ENCODE results near the gene HEATR1.

Gene HEATR1

GRCh38 chr1:236545621-236546169, 58.6 kb downstream of the HEATR1 start:
- H3K4me1 ChIP-seq (ENCODE audit: insufficient read depth, low read length), result no peaks in the 10 kb centered on the region
- H2AFZ ChIP-seq (ENCODE audit: low read depth, low read length), result no peak overlapping the region
- H3K4me3 ChIP-seq (ENCODE audit: low read length), result no peak overlapping the region
- H3K36me3 ChIP-seq (ENCODE audit: insufficient read depth, low read length), result peaks cover 76% of the 10 kb centered on the region
- no peaks in the 10 kb centered on the region for H3K9me3 ChIP-seq (ENCODE audit: low read length)
- no peaks in the 10 kb centered on the region for H3K27me3 ChIP-seq (ENCODE audit: insufficient read depth, low read length)

- Histone ChIP-seq H3K27me3 (ENCODE audit: insufficient read depth, low read length) (no peaks in the 10 kb centered on the region), H3K4me3 (ENCODE audit: low read length) (no peak overlapping the region), H3K4me1 (ENCODE audit: insufficient read depth, low read length) (no peaks in the 10 kb centered on the region), H3K9me3 (ENCODE audit: low read length) (no peaks in the 10 kb centered on the region), H3K36me3 (ENCODE audit: insufficient read depth, low read length) (peaks cover 52% of the 10 kb centered on the region), H2AFZ (ENCODE audit: low read depth, low read length) (no peak overlapping the region)
Observed at GRCh38 chr1:236543065-236543669, 61.1 kb downstream of the HEATR1 start.

- H3K4me1 ChIP-seq (ENCODE audit: insufficient read depth, low read length), result no peaks in the 10 kb centered on the region
- H3K36me3 ChIP-seq (ENCODE audit: insufficient read depth, low read length), result peaks cover 39% of the 10 kb centered on the region
- no peak overlapping the region for H2AFZ ChIP-seq (ENCODE audit: low read depth, low read length)
- H3K27me3 ChIP-seq (ENCODE audit: insufficient read depth, low read length), result no peaks in the 10 kb centered on the region
- H3K9me3 ChIP-seq (ENCODE audit: low read length), result no peaks in the 10 kb centered on the region
- no peak overlapping the region for H3K4me3 ChIP-seq (ENCODE audit: low read length)
Observed at GRCh38 chr1:236541710-236542109, 62.6 kb downstream of the HEATR1 start.

GRCh38 chr1:236540813-236541465, 63.4 kb downstream of the HEATR1 start:
- no peaks in the 10 kb centered on the region for H3K9me3 ChIP-seq (ENCODE audit: low read length)
- no peaks in the 10 kb centered on the region for H3K4me1 ChIP-seq (ENCODE audit: insufficient read depth, low read length)
- peaks cover 31% of the 10 kb centered on the region for H3K36me3 ChIP-seq (ENCODE audit: insufficient read depth, low read length)
- no peak overlapping the region for H2AFZ ChIP-seq (ENCODE audit: low read depth, low read length)
- H3K27me3 ChIP-seq (ENCODE audit: insufficient read depth, low read length), result no peaks in the 10 kb centered on the region
- no peak overlapping the region for H3K4me3 ChIP-seq (ENCODE audit: low read length)

- H3K9me3 ChIP-seq (ENCODE audit: low read length), result no peaks in the 10 kb centered on the region
- no peaks in the 10 kb centered on the region for H3K4me1 ChIP-seq (ENCODE audit: insufficient read depth, low read length)
- peaks cover 3% of the 10 kb centered on the region for H3K36me3 ChIP-seq (ENCODE audit: insufficient read depth, low read length)
- H2AFZ ChIP-seq (ENCODE audit: low read depth, low read length), result no peak overlapping the region
- H3K4me3 ChIP-seq (ENCODE audit: low read length), result no peak overlapping the region
- no peaks in the 10 kb centered on the region for H3K27me3 ChIP-seq (ENCODE audit: insufficient read depth, low read length)
Observed at GRCh38 chr1:236536540-236536939, 67.8 kb downstream of the HEATR1 start.

GRCh38 chr1:236535662-236536161, 68.6 kb downstream of the HEATR1 start:
- H2AFZ ChIP-seq (ENCODE audit: low read depth, low read length), result no peak overlapping the region
- H3K4me3 ChIP-seq (ENCODE audit: low read length), result no peak overlapping the region
- no peaks in the 10 kb centered on the region for H3K9me3 ChIP-seq (ENCODE audit: low read length)
- no peaks in the 10 kb centered on the region for H3K27me3 ChIP-seq (ENCODE audit: insufficient read depth, low read length)
- H3K4me1 ChIP-seq (ENCODE audit: insufficient read depth, low read length), result no peaks in the 10 kb centered on the region
- no peaks in the 10 kb centered on the region for H3K36me3 ChIP-seq (ENCODE audit: insufficient read depth, low read length)

GRCh38 chr1:236535190-236535589, 69.1 kb downstream of the HEATR1 start:
- Histone ChIP-seq H3K4me1 (ENCODE audit: insufficient read depth, low read length) (no peaks in the 10 kb centered on the region), H3K27me3 (ENCODE audit: insufficient read depth, low read length) (no peaks in the 10 kb centered on the region), H2AFZ (ENCODE audit: low read depth, low read length) (no peak overlapping the region)

GRCh38 chr1:236534151-236534651, 70.1 kb downstream of the HEATR1 start:
- no peak overlapping the region for H3K4me3 ChIP-seq (ENCODE audit: low read length)
- H2AFZ ChIP-seq (ENCODE audit: low read depth, low read length), result no peak overlapping the region
- H3K36me3 ChIP-seq (ENCODE audit: insufficient read depth, low read length), result no peaks in the 10 kb centered on the region
- no peaks in the 10 kb centered on the region for H3K27me3 ChIP-seq (ENCODE audit: insufficient read depth, low read length)
- H3K9me3 ChIP-seq (ENCODE audit: low read length), result no peaks in the 10 kb centered on the region
- no peaks in the 10 kb centered on the region for H3K4me1 ChIP-seq (ENCODE audit: insufficient read depth, low read length)

More at GRCh38 chr1:236535190-236535589, 69.1 kb downstream of the HEATR1 start:
- no peak overlapping the region for H3K4me3 ChIP-seq (ENCODE audit: low read length)
- no peaks in the 10 kb centered on the region for H3K36me3 ChIP-seq (ENCODE audit: insufficient read depth, low read length)
- no peaks in the 10 kb centered on the region for H3K9me3 ChIP-seq (ENCODE audit: low read length)

GRCh38 chr1:236532850-236533249, 71.5 kb downstream of the HEATR1 start:
- Histone ChIP-seq H3K4me3 (ENCODE audit: low read length) (no peak overlapping the region), H3K36me3 (ENCODE audit: insufficient read depth, low read length) (no peaks in the 10 kb centered on the region), H3K27me3 (ENCODE audit: insufficient read depth, low read length) (no peaks in the 10 kb centered on the region), H2AFZ (ENCODE audit: low read depth, low read length) (no peak overlapping the region), H3K4me1 (ENCODE audit: insufficient read depth, low read length) (no peaks in the 10 kb centered on the region), H3K9me3 (ENCODE audit: low read length) (no peaks in the 10 kb centered on the region)

- Histone ChIP-seq H3K27me3 (ENCODE audit: insufficient read depth, low read length) (no peaks in the 10 kb centered on the region), H2AFZ (ENCODE audit: low read depth, low read length) (no peak overlapping the region), H3K36me3 (ENCODE audit: insufficient read depth, low read length) (no peaks in the 10 kb centered on the region), H3K4me3 (ENCODE audit: low read length) (no peak overlapping the region), H3K4me1 (ENCODE audit: insufficient read depth, low read length) (no peaks in the 10 kb centered on the region), H3K9me3 (ENCODE audit: low read length) (no peaks in the 10 kb centered on the region)
Observed at GRCh38 chr1:236530959-236531358, 73.4 kb downstream of the HEATR1 start.

- no peaks in the 10 kb centered on the region for H3K36me3 ChIP-seq (ENCODE audit: insufficient read depth, low read length)
- H3K4me3 ChIP-seq (ENCODE audit: low read length), result no peak overlapping the region
- H3K4me1 ChIP-seq (ENCODE audit: insufficient read depth, low read length), result no peaks in the 10 kb centered on the region
- H2AFZ ChIP-seq (ENCODE audit: low read depth, low read length), result no peak overlapping the region
- no peaks in the 10 kb centered on the region for H3K27me3 ChIP-seq (ENCODE audit: insufficient read depth, low read length)
- no peaks in the 10 kb centered on the region for H3K9me3 ChIP-seq (ENCODE audit: low read length)
Observed at GRCh38 chr1:236530286-236530685, 74.0 kb downstream of the HEATR1 start.

- H3K4me1 ChIP-seq (ENCODE audit: insufficient read depth, low read length), result no peaks in the 10 kb centered on the region
- no peak overlapping the region for H2AFZ ChIP-seq (ENCODE audit: low read depth, low read length)
- no peaks in the 10 kb centered on the region for H3K9me3 ChIP-seq (ENCODE audit: low read length)
- H3K36me3 ChIP-seq (ENCODE audit: insufficient read depth, low read length), result no peaks in the 10 kb centered on the region
- no peaks in the 10 kb centered on the region for H3K27me3 ChIP-seq (ENCODE audit: insufficient read depth, low read length)
- H3K4me3 ChIP-seq (ENCODE audit: low read length), result no peak overlapping the region
Observed at GRCh38 chr1:236526079-236526478, 78.2 kb downstream of the HEATR1 start.

GRCh38 chr1:236524895-236525184, 79.5 kb downstream of the HEATR1 start:
- H3K36me3 ChIP-seq (ENCODE audit: insufficient read depth, low read length), result no peaks in the 10 kb centered on the region
- no peak overlapping the region for H2AFZ ChIP-seq (ENCODE audit: low read depth, low read length)
- H3K27me3 ChIP-seq (ENCODE audit: insufficient read depth, low read length), result no peaks in the 10 kb centered on the region
- H3K9me3 ChIP-seq (ENCODE audit: low read length), result no peaks in the 10 kb centered on the region
- peak overlapping the region; percentile 17 for H3K4me3 ChIP-seq (ENCODE audit: low read length)
- H3K4me1 ChIP-seq (ENCODE audit: insufficient read depth, low read length), result no peaks in the 10 kb centered on the region

All from neuron (in vitro differentiated cells).